Lower leg skin (tissue), 3 donors: ENCODE measurements around the gene LIN52.

ENCODE experiments used
- CTCF ChIP-seq, 3 donors: fragments of 450-650 bp; IDR thresholded peaks; one replicate each; pipeline ENCODE4 v1.5.1; 2016; ENCODE audit warnings: antibody characterized with exemption in 3 of 3, mild to moderate bottlenecking in 3 of 3, moderate library complexity in 2 of 3
- POLR2A ChIP-seq, 2 donors: fragments of 450-650 bp; IDR thresholded peaks; one replicate each; pipeline ENCODE4 v1.6.1; 2016 to 2017; ENCODE audit warnings: antibody characterized with exemption in 2 of 2, mild to moderate bottlenecking in 1 of 2, moderate library complexity in 1 of 2

GRCh38 chr14:74218462-74218861 is 133.7 kb downstream of the LIN52 start:
- TF ChIP-seq CTCF (IDR thresholded peaks at IDR 0.05) (no peak), POLR2A (IDR thresholded peaks at IDR 0.05) (no peak)
